SHP77 (cell line): Measurements from ENCODE around the gene TNFRSF14.

Experiments
- DNase-seq, 2 experiments: peaks; one replicate each; lab custom pipeline; 2025; lab: John Stamatoyannopoulos, UW

The TNFRSF14 gene

DNA sequence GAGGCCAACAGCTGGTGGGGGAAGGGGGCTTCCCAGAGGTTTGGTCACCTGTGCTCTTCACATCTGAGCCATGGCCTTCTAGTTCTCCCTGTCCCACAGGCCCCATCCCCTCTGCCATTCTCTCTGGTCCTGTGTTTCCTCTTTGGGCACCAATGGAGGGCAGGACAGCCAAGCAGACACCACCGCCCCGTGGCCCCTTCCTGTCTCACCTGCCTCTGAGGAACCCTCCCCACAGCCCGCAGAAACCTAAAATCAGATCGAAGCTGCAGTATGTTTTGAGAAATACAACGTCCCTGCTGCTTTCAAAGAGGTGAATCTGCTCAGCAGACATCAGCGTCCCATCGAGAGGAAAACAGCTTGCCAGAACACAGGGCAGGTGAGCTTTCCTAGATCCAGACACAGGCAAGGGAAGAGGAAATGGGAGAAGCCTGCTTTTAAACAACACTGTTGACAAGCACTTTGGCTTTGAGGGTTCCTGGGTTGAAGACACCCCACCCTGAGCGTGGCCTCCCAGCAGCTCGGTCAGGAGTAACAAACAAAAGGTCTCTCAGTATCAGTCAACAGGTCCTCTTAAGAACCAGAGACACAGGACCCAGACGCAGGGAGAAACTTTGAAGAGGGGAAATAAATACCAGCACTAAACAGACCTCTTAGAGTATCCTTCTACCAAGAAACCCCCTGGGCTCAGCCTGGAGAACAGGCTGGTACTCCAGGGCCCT is 32.1 kb upstream of the TNFRSF14 start:
- DNase-seq, result no peak

DNA sequence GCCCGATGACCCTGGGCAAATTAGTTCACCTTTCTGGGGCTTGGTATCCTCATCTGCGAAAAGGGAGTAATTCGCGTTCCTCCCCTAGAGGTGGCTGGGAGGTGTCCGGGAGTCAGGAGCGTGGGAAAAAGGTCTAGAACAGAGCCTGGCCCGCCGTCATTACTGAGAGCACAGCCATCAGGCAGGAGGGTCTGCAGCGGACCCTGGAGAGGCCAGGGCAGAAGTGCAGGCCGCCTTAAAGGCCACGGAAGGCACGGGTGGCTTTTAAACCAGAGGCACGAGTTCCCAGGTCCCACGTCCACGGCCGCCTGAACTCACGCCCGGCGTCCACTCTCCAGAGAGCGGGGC is 30.6 kb upstream of the TNFRSF14 start:
- DNase-seq, result no peak

DNA sequence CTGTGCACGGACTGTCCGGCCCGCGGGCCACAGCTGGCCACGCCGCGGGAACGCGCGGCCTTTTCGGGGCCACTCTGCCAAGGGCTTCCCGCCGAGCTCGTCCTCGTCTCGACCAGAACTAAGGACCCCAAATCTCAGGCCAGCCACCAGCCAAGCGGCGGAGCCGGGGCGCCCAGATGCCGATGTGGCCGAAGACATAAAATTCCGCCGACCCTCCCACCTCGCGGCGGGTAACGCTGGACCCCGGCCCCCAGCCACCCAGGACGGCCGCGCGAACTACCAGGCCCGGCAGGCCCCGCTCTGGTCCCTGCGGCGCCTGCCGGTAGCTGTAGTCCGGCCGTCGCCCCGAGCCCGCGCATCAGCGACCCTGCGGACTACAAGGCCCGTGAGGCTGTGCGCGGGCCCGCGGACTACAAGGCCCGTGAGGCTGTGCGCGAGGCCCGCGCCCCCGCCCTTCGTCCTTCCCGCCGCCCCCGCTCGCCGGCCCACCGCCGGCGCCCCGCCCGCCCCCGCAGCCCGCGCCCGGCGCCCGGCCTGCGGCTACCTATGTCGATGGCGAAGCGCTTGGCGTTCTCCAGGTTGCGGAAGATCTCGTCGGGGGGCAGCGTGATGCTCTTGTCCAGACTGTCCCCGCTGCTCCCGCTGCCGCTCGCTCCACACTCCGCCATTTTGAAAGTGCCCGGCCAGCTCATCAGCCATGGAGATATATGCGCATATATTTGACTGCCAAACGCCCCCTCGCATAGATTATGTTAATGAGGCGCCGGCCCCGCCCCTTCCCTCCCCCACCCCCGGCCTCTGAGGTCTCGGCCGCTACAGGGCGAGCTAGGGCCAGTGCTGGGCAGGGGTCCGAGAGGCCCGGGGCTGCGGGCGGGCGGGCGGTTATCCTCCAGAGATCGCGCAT is 30.0 kb upstream of the TNFRSF14 start, which contains the start of gene PANK4:
Gene PANK4 (minus strand): TSS at position 677 of the 904 bp plus-strand sequence. CDS start 9 bp downstream, at position 668.
- peak; percentile 90 to 94 for DNase-seq

DNA sequence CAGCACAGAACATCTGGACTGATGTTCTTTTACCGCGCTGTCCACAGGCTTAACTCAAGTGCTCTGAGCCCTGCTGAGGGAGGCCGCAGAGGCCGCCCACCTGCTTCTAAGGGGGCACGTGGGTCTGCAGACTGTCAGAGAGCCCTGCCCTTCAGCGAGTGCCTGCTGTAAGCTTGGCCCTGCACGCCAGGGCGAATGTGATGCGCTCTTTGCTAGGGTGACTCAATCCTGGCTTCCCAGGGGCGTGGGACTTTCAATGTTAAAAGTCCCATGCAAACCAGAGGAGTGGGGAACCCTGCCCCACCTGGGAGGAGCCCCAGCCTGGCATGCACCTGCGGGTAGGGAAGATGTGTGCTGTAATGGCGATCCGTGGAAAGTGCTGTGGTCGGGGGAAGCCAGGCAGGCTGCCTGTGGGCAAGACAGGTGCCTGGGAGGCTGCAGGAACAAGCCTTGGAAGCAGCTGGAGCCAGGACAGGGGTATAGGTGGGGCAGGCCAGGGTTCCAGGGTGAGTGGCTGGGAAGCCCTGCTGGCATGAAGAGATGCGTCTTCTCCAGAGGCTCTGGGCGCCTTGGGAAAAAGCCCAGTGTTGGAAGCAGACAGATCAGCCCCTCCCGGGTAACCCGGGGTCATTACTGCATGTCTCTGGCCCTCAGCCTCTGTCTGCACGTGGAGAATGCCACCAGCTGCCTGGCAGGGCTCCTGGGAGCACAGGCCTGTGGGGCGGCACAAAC is 29.2 kb upstream of the TNFRSF14 start:
- peak in 1 of 2 experiments; percentile 39 for DNase-seq

DNA sequence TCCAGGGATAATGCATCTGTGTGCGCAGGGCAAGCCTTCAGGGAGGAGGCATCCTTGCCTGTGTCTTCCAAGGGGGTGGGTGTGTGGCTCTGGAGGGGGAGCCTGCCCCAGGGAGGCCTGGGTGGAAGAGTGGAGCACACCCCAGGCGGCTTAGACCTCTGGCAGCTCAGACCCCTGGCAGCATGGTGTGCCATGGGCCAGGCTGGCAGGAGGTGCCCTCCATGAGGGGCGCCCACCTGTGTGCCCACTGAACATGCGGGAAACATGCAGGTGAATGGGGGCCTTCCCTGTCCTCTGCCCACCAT is 28.7 kb upstream of the TNFRSF14 start:
- no peak for DNase-seq

DNA sequence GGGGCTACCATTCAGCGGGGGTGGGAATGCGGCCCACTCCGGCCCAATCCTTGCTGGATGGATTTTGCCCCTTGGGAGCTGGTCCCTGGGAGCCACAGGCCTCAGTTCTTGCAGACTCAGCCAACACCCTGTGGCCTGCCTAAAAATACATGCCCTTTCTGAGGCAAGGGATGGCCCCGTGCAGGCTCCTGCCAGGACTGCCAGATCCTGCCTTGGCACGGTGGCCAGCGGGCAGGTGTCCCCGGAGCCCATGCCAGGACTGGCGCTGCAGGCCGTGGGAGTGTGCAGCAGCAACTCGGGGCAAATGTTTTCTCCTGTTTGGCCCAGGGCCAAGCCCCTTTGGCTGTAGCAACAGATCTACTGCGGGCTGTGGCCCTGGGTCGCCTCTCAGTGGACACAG is 28.2 kb upstream of the TNFRSF14 start:
- no peak for DNase-seq

DNA sequence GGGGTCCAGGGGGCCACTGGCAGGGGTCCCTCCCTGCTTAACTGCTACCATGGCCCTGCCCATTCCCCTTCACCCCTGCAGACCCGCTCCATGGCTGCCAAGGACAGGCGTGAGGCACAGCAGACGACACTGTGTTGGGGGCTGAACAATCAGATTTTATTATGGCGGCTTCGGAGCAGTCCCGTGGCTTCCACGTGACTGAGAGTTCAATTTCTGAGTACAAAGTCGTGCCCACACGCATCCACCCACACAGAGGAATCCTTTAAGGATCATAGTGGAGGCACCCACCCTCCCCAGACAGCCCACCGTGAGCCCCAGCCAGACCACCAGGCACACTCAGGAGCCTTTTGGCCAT is 27.6 kb upstream of the TNFRSF14 start:
- no peak for DNase-seq

DNA sequence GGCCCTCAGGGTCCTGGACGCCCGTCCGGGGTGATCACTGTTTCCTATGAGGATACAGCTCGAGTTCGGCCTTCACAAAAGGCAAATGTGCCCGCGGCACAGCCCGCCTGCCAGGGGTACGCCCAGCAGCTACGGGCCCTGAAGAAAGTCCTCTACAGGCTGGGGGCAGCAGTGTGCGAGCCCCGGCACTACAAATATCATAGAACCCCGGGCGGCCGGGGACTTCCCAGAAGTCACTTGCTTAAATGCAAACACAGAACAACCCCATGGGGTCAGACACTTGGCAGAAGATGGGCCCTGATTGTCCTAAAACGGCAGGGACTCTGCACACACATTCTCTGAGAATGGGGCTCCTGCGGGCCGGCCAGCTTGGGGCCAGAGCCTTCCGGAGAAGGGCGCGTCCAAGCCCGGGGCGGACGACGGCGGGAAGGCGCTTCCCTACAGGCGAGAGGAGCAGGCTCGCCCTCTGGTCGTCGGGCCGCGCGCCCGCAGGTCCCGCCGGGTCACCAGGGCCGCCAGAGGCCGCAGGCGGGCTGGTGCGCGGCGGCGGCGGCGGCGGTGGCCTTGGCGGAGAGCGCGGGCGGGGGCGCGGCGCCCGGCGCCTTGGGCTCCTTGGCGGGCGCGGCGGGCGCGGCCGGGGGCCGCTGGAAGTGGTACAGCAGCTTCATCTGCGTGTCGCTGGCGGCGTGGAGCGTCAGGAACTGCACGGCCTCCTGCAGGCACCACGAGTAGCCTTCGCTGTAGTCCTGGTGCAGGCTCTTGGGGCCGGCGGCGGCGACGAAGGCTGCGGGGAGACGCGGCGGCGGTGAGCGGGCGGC is 27.0 kb upstream of the TNFRSF14 start:
- no peak for DNase-seq

DNA sequence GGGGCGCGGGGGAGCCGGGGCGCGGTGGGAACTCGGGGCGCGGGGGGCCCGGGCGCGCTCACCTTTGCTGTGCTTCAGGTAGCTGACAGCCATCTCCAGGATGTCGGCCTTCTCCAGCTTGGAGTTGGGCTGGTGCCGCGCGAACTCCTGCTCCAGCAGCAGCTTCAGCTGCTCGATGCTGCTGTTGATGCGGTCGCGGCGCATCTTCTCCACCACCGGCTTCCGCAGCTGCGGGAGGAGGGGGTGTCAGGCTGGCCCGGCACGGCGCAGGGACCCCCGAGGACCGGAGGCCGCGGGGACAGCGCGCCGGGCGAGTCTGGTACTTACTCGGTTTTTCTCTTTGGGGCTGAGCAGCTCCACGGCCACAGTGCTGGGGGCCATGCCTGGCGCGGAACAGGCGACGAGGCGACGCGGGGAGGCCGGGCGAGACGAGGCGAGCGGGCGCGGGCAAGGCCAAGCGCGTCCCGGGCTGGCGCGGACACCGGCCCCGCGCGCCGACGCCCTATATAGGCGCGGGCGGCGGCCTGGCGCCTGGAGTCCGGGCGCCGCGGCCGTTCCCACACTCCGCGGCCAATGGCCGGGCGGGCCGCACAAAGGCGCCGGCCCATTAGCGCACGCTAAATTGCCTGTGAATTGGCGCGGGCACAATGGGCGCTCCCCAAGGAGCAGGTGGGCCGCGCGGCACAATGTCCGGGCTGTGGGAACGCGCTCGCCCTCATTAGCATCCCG is 26.2 kb upstream of the TNFRSF14 start, which contains the start of gene HES5:
Gene HES5 (minus strand): TSS at position 480 of the 729 bp plus-strand sequence. CDS start 99 bp downstream, at position 381.
- DNase-seq, result no peak

DNA sequence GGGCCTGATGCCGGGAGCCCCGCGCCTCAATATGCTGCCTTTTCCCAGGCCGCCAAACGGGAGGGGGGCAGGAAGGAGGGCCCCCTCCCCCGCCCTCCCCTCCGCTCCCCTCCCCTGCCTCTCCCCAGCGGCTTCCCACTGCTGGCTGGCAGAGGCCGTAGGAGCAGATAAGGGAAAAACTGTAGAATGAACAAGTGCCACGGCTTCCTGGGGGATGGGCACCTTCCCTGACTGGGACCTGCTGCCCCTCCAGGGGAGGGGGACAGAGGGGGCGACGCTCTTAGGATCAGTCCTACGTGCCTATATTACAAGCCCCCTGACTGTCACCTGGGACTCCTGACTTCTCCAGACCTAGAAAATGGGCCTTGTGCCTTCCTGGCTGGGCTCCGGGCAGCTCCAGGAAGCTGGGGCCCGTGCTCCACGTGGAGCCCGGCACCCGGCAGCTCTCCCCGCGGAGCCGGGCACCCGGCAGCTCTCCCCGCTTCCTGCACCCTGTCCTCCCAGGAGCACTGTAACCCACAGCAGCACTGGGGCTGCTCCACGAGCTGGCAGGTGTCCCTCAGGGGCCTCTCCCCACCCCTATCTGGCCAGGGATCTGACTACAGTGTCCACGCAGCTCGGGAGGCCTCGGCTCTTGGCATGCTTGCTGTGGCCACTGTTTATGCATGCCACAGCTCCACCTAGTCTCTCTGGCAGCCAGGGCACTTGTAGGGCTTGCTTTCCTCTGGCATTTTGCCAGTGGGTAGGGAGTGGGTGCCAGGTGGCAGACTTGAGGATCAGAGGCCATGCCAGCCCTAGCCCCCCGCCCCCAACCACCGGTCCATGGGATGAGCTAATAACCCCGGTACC is 25.4 kb upstream of the TNFRSF14 start:
- DNase-seq, result peak in 1 of 2 experiments; percentile 48

DNA sequence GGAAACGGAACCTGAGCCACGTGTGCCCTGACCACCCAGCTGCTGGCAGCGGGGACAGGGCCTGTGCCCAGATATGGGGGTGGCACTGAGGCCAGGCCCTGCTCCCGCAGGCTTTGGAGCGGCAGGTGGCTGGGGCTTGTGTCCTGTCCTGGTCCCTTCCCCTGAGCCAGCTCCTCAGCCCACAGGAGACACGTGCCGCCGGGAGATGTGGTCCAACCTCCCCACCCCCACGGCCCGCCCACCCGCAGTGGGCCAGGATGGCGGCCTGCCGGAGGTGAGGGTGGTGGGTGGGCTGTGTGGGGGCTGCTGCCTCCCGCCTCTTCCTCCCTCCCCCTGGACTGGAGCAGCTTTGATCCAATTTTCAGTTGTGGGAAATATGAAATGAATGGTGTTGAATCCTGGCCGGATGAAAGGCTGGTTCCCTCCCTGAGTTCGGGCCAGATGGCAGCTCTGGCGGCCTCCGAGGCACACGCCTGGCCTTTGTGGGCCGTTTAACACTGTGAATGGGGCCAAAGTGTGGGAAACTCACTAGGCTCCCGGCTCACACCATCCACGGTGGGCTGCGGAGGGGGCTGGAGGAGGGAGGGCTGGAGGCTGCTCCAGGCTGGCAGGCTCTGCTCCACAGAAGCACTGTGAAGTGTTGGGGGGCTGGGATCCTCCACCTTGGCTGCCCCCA is 23.5 kb upstream of the TNFRSF14 start:
- DNase-seq, result no peak

DNA sequence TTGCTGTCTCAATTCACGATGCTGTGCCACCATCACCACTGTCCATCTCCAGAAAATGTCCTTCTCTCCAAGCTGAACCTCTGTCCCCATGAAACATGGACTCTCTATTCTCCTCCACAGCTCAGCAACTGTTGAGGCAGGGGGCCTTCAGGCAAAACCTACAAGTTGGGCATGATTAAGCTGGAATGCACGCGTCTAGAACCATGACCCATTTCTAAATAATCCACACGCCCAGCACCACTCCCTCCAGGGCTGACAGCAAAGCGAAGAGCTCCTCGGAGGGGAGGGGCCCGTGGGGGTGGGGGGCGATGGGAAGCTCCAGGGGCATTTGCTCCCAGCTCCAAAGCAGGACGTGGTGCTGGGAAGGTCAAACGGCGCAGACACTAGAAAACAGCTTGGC is 22.8 kb upstream of the TNFRSF14 start:
- DNase-seq, result no peak

DNA sequence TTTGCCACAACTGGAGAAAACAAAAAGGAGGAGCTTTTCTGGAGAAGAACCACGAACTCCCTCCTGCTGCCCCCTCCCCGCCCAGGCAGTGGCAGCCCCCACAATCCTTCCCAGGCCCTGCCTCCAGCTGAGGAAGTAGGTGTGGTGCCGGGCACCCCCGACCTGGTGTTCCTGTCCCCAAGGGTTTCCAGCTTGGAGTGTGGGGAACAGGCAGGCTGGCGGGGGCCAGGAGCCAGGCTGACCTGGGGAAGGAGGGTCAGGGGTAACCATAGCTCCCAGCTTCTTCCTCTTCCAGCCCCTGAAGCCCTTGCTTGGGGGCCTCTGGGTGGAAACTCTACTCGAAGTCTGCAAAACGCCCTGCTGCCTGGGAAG is 21.9 kb upstream of the TNFRSF14 start:
- no peak for DNase-seq

DNA sequence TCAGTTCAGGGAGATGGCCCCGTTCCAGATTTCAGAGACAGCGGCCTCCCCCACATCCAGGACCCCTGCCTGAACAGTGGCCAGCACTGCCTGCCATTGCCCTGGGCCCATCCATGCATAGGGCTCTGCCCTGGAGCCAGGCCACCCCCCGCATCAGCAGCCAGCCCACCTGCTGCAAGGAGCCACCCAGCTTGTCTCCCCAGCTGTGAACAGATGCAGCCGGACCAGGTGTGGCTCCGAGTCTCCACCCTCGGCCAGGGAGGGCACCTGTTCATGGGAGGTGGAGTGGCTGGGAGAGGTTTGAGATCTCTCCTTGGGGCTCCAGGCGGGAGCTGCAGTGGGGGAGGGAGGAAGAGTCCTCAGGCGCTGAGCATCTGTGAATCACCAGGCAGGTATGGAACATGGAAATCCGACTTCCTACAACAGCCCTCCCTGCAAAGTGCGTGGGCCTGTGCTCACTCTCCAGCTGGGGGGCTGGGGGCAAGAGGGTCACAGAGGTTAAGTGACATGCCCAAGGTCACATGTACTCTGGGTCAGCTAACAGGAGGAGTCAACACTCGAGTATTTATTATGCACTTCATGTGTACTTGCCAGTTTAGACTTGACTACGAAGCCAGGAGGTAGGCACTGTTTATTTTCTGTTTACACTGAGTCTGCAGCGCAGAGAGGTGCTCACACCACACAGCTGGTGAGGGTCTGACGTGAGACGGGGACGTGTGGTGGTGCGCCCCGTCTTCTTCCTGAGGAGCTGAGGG is 21.3 kb upstream of the TNFRSF14 start:
- peak in 1 of 2 experiments; percentile 31 for DNase-seq

DNA sequence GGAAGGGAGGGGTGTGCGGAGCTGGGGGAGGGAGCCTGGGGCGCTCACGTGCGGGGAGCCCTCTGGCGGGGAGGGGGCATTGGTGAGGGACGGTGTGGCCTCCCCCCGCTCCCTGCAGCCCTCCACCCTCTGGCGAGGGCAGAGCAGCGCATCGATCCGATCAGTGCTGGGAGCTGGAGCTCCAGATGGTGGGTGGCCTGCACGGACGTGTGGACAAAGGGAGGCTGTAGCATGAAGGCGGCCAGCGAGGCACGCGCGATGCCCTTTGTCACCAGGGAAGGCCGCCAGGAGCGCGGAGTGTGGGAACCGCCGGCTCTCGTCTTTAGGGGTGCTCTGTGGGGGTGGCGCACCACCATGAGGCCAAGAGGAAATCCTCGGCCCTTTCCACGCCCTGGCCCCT is 20.7 kb upstream of the TNFRSF14 start:
- no peak for DNase-seq

DNA sequence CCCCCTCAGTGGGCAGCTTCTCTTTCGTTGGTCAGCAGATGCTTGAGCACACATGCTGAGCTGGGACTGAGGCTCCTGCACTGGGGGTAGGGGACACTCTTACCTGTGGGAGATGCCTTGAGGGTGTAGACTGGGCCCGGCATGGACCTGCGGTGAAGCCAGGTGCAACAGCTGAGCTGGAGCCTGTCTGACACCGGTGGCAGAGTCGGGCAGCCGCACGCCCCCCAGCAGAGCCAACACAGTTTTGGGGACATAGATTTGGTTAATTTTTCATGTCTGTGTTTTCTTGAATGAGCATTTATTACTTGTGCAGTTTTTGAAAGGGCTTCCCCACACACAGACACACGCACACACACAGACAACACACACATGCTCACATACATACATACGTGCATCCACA is 20.2 kb upstream of the TNFRSF14 start:
- no peak for DNase-seq

DNA sequence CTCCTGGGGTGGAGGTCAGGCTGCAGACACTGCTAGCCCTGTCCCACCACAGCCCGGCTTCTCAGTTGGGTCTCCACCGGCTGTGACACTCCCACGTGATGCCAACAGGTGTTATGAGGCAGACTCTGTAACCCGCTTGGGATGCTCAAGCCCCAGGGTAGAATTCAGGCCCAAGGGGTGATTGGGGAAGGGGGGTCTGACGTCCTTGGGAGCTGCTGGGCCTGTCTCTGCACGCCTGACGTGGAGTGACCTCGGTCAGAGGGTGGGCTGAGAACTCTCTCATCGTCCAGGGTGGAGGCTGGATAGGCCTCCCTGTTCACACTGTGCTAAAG is 18.4 kb upstream of the TNFRSF14 start:
- DNase-seq, result no peak

DNA sequence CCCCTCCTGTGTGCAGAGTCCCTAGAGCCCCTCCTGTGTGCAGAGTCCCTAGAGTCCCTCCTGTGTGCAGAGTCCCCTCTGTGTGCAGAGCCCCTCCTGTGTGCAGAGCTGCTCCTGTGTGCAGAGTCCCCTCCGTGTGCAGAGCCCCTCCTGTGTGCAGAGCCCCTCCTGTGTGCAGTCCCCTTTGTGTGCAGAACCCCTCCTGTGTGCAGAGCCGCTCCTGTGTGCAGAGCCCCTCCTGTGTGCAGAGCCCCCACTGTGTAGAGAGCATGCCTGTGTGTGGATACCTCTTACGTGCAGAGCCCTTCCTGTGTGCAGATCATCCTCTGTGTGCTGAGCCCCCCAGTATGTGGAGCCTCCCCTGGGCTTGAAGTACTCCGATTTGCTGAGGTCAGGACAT is 17.8 kb upstream of the TNFRSF14 start:
- DNase-seq, result no peak

DNA sequence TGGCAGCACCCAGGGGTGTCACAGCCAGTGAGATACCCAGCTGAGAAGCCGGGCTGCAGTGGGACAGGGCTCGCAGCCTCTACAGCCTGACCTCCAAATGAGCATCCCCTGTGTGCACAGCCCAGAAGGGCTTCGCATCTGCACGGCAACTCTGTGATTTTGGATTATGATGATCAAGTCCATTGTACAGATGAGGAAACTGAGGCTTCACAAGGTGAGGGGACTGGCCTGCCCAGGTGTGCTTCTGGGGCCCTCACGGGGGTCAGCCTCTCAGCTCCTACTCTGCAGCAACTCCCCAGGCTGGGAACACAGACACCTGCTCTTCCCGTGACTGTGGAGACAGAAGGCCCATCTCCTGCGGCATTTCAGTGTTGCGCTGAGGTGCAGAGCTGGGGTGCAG is 17.3 kb upstream of the TNFRSF14 start:
- DNase-seq, result no peak
